ENCODE results near the gene ZFP30. TPM values are rescaled to one million over a fixed set of nuclear protein-coding genes. Genes with fewer than 3 reads are reported as not detected.

The ZFP30 gene
- total and polyA plus RNA-seq, 2 of the 13 experiments (the other 11 are each of a cell fraction or from before 2014, with no cell fraction given): 3.4 to 19.2 TPM

DNA sequence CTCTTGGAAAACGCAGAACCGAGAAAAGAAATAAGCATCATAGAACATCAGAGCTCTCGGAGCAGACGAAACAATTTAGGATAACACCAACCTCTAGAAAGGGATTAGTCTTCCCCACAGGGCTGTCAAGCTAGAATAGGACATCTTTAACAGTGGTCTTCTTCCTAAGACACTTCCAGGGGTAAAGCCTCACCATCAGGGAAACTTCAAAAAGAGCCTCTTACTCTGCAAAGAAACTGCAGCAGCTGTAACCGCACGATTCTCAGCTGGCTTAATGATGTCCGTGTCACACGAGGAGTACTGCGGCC lies 61.3 kb downstream of the ZFP30 start (continued):
- TF ChIP-seq, protein P1, sequence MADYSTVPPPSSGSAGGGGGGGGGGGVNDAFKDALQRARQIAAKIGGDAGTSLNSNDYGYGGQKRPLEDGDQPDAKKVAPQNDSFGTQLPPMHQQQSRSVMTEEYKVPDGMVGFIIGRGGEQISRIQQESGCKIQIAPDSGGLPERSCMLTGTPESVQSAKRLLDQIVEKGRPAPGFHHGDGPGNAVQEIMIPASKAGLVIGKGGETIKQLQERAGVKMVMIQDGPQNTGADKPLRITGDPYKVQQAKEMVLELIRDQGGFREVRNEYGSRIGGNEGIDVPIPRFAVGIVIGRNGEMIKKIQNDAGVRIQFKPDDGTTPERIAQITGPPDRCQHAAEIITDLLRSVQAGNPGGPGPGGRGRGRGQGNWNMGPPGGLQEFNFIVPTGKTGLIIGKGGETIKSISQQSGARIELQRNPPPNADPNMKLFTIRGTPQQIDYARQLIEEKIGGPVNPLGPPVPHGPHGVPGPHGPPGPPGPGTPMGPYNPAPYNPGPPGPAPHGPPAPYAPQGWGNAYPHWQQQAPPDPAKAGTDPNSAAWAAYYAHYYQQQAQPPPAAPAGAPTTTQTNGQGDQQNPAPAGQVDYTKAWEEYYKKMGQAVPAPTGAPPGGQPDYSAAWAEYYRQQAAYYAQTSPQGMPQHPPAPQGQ (CRISPR knock-in tag; IDR thresholded peaks at IDR 0.05; ENCODE audit: borderline replicate concordance): no peak
- TF ChIP-seq, protein P2, sequence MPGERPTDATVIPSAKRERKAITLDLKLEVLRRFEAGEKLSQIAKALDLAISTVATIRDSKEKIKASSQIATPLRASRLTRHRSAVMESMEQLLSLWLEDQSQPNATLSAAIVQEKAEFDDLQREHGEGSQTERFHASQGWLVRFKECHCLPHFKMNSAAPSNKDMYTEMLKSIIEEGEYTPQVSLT (CRISPR knock-in tag; IDR thresholded peaks at IDR 0.05; ENCODE audit: borderline replicate concordance, low read depth): no peak
- TF ChIP-seq RFX3 (CRISPR knock-in tag; IDR thresholded peaks at IDR 0.05): no peak

DNA sequence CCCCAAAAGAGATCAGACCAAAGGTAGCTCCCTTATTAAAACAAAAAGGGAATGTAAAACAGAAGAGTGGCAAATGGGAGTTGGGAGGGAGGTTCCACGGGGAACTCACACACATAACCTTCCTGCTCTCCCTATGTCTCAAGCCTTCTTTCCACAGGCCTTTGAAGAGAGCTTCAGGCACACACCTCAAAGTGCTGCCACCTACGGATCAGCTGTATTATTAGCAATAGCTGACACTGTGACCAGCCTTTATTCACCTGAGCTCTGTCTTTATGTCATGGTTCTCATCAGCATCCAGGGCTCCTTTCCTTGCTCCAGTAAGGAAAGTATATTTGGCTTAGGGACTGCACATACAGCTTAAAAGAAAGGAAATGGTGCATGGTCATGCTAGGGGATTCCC lies 71.9 kb downstream of the ZFP30 start:
- Histone ChIP-seq H3K27me3 (ENCODE audit: control insufficient read depth in 1 of 2, insufficient read depth in 2 of 2, low read length in 2 of 2) (no peaks in the 10 kb centered on the region), H3K79me2 (ENCODE audit: insufficient read depth, low read length) (no peaks in the 10 kb centered on the region), H3K9ac (ENCODE audit: insufficient read depth, low read depth, low read length) (no peak overlapping the region), H3K4me1 (ENCODE audit: insufficient read depth, low read length) (no peaks in the 10 kb centered on the region), H2AFZ (ENCODE audit: low read length) (no peak overlapping the region), H3K4me2 (ENCODE audit: low read depth, low read length) (no peak overlapping the region), H3K9me3 (ENCODE audit: low read length) (peaks cover 92% of the 10 kb centered on the region), H3K36me3 (replicated peaks in 1 of 2; ENCODE audit: control insufficient read depth in 1 of 2, insufficient read depth in 2 of 2, low read length in 2 of 2) (peaks cover 0 to 9% of the 10 kb centered on the region in 2 experiments; a peak in 3 of 5 replicates), H4K20me1 (ENCODE audit: insufficient read depth, low read length) (no peaks in the 10 kb centered on the region), H3K4me3 (replicated peaks in 1 of 3; ENCODE audit: insufficient read depth in 1 of 3, low read depth in 2 of 3, low read length in 3 of 3) (no peak overlapping the region), H3K27ac (ENCODE audit: extremely low read length, insufficient read depth, low read length) (no peak overlapping the region)
- in situ Hi-C loops (cut with HindIII; ENCODE audit: extremely low pct_ligation_motif_present, low pct_unique_long_range_greater_than_20kb): no loop called here
- intact Hi-C loops (cut with micrococcal nuclease; ENCODE audit: unreplicated experiment): no loop called here
- 88% methylated on average over 2 of the region's 2 CpGs for WGBS (ENCODE audit: low lambda C conversion rate)
- no peak for DNase-seq (ENCODE audit: low spot score)
- no peak for FAIRE-seq
- TF ChIP-seq JDP2 (CRISPR knock-in tag; IDR thresholded peaks at IDR 0.05; ENCODE audit: borderline replicate concordance) (no peak), CREM (IDR thresholded peaks at IDR 0.05) (no peak), CREM (CRISPR knock-in tag; IDR thresholded peaks at IDR 0.05) (no peak), BRD4 (CRISPR knock-in tag; IDR thresholded peaks at IDR 0.05) (no peak), ZNF792 (CRISPR knock-in tag; IDR thresholded peaks at IDR 0.05) (no peak), SMC3 (IDR thresholded peaks at IDR 0.05; ENCODE audit: low read length) (no peak), TOE1 (CRISPR knock-in tag; IDR thresholded peaks at IDR 0.05) (no peak), NR3C1 (CRISPR knock-in tag; IDR thresholded peaks at IDR 0.05) (no peak), ZFYVE20 (CRISPR knock-in tag; IDR thresholded peaks at IDR 0.05; ENCODE audit: borderline replicate concordance, low read depth) (no peak), TBX2 (CRISPR knock-in tag; IDR thresholded peaks at IDR 0.05; ENCODE audit: borderline replicate concordance) (no peak)
- TF ChIP-seq, protein P3, sequence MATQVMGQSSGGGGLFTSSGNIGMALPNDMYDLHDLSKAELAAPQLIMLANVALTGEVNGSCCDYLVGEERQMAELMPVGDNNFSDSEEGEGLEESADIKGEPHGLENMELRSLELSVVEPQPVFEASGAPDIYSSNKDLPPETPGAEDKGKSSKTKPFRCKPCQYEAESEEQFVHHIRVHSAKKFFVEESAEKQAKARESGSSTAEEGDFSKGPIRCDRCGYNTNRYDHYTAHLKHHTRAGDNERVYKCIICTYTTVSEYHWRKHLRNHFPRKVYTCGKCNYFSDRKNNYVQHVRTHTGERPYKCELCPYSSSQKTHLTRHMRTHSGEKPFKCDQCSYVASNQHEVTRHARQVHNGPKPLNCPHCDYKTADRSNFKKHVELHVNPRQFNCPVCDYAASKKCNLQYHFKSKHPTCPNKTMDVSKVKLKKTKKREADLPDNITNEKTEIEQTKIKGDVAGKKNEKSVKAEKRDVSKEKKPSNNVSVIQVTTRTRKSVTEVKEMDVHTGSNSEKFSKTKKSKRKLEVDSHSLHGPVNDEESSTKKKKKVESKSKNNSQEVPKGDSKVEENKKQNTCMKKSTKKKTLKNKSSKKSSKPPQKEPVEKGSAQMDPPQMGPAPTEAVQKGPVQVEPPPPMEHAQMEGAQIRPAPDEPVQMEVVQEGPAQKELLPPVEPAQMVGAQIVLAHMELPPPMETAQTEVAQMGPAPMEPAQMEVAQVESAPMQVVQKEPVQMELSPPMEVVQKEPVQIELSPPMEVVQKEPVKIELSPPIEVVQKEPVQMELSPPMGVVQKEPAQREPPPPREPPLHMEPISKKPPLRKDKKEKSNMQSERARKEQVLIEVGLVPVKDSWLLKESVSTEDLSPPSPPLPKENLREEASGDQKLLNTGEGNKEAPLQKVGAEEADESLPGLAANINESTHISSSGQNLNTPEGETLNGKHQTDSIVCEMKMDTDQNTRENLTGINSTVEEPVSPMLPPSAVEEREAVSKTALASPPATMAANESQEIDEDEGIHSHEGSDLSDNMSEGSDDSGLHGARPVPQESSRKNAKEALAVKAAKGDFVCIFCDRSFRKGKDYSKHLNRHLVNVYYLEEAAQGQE (IDR thresholded peaks at IDR 0.05; ENCODE audit: borderline replicate concordance in 1 of 2, low read depth in 1 of 2, low read length in 2 of 2): no peak
- TF ChIP-seq, protein P4, sequence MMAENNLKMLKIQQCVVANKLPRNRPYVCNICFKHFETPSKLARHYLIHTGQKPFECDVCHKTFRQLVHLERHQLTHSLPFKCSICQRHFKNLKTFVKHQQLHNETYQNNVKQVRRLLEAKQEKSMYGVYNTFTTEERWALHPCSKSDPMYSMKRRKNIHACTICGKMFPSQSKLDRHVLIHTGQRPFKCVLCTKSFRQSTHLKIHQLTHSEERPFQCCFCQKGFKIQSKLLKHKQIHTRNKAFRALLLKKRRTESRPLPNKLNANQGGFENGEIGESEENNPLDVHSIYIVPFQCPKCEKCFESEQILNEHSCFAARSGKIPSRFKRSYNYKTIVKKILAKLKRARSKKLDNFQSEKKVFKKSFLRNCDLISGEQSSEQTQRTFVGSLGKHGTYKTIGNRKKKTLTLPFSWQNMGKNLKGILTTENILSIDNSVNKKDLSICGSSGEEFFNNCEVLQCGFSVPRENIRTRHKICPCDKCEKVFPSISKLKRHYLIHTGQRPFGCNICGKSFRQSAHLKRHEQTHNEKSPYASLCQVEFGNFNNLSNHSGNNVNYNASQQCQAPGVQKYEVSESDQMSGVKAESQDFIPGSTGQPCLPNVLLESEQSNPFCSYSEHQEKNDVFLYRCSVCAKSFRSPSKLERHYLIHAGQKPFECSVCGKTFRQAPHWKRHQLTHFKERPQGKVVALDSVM (CRISPR knock-in tag; IDR thresholded peaks at IDR 0.05): no peak
- no TSS peak for BruUV-seq (replicated peaks)
- POLR2A ChIA-PET: no interaction called here
- ATAC-seq: no peak
- CTCF ChIA-PET (ENCODE audit: low intra/inter-chr PET ratio, low total read pairs): no interaction called here
